ENCODE data around the gene SMIM38.

DNA sequence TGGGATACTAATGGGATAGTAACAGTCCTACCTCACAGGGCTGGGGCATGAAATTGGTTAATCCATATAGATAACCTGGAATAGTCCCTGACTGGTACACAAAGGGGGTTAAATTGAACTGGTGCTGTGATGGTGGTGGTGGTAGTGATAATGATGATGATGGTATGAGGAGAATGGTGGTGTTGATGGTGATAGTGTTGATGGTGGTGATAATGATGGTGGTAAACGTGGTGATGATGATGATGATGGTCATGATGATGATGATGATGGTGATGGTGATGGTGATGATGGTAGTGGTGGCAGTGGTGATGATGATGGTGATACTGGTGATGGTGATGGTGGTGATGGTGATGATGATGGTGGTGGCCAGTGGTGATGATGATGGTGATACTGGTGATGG, 38.7 kb downstream of the SMIM38 start:
- TF ChIP-seq, protein P1, sequence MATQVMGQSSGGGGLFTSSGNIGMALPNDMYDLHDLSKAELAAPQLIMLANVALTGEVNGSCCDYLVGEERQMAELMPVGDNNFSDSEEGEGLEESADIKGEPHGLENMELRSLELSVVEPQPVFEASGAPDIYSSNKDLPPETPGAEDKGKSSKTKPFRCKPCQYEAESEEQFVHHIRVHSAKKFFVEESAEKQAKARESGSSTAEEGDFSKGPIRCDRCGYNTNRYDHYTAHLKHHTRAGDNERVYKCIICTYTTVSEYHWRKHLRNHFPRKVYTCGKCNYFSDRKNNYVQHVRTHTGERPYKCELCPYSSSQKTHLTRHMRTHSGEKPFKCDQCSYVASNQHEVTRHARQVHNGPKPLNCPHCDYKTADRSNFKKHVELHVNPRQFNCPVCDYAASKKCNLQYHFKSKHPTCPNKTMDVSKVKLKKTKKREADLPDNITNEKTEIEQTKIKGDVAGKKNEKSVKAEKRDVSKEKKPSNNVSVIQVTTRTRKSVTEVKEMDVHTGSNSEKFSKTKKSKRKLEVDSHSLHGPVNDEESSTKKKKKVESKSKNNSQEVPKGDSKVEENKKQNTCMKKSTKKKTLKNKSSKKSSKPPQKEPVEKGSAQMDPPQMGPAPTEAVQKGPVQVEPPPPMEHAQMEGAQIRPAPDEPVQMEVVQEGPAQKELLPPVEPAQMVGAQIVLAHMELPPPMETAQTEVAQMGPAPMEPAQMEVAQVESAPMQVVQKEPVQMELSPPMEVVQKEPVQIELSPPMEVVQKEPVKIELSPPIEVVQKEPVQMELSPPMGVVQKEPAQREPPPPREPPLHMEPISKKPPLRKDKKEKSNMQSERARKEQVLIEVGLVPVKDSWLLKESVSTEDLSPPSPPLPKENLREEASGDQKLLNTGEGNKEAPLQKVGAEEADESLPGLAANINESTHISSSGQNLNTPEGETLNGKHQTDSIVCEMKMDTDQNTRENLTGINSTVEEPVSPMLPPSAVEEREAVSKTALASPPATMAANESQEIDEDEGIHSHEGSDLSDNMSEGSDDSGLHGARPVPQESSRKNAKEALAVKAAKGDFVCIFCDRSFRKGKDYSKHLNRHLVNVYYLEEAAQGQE (IDR thresholded peaks at IDR 0.05; ENCODE audit: insufficient read depth in 1 of 2, low read depth in 2 of 2, low read length in 2 of 2), result no peak
- no peak for TF ChIP-seq FOXP2 (optimal IDR thresholded peaks at IDR 0.05; ENCODE audit: borderline replicate concordance, extremely low read depth, extremely low read length, insufficient read depth)

All from PFSK-1 (cell line).